Stimulated activated CD4-positive, alpha-beta T cell treated with anti-CD3 and anti-CD28 coated beads, Interleukin-2, amount 100 ng/mL, for 4 hours (primary cell): ENCODE measurements around the gene BICD2.
A peak's percentile ranks its signal among the peaks of the same experiment; 100 is the strongest.

Experiments used
- DNase-seq: peaks from one replicate; pipeline ENCODE4 v3.0.0-alpha.2; 2020; ENCODE audit warnings: low read depth

The BICD2 gene

DNA sequence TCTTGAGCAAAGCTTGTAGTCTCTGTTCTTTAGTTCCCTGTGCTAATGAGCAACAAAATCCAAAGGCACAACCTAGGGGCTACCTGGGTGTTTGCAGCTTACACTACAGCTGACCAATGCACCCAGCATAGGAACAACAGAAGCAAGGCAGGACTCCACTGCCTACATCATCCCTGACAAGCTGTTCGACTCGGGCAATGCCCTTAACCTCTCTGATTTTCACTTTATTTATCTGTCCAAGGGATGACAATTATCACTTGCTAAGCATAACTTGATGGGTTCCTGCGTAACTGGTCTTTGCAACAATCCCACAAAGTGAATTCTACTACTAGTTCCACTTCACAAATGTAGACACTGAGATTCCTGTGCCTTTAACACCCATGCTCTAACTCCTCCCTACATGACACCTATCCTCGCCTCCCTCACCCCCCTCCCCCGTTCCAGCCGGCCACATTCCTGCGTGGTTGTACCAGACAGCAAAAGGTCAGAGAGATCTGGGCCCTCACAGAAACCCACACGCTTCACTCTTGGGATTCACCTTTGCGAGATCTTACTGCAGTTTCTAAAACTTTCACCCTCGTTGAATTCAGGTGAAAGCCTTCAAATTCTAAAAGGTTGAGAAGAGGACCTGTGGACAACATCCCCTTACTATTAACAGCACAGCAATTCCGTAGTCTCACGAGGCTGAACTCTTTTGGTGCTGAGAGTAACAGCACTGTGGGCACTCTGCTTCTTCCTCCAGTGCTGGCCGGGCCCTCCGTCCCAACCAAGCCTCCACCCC lies 95.7 kb downstream of the BICD2 start:
- DNase-seq, result peak; percentile 26

DNA sequence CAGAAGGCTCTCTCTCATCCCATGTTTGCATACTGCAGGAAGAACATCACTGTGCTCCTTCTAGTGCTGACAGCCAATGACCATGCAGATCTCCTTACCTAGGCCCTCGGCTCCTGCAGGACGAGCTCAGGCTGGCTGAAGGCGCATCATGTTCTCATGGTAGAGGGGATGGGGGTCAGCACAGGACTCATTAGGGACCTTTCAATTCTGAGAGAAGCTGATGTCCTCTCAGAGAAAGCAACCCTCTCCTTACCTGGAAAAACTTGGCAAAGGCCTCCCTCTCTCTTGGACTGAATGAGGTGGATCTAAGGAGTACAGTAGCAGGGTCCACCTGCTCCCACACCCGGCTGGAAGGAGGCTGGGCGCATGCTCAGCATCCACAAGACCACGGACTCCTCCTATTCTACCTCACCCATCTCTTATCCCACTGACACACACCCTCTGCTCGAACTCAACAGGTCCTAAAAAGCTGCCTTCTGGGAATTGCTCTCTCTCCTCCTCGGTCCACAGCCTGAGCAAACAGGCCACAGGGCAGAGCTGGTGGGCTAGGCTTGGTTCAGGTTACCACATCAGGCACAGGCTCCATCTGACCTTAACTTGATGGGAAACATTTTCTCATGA lies 97.6 kb downstream of the BICD2 start:
- DNase-seq, result no peak

DNA sequence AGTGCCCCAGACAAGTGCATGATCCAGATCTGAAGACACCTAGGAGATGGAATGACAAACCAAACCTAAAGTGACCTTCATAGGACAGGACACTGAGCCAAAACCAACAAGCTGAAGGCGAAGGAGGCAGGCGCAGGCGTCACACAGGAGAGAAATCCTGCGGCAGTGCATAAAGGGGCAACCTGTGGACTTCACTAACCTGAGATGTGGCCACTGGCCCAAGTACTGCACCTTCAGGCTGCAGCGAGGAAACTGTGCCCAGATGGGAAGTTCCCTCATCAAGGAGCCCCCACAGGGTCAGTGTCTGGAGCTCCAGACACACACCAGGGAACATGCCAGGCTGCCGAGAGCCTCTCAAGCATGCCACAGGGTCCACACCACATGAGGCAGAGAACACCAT lies 98.4 kb downstream of the BICD2 start:
- DNase-seq, result no peak

DNA sequence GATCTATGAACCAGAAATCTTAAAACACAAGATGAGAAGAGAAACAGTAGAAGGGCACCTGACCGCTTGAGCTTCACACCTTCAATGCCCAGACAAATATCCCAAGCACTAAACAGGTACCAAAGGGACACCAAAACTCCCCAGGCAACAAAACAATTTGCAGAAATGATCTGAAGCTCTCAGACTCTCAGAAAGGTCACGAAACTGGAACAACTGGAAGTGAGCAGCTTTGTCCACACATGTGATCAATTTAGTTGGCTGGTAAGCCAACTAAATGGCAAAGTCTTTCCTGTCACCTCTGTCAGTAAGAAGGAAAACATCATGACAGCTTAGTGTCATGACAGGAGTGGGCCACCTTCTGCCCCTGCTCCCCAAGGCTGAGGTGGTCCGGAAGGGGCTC lies 98.8 kb downstream of the BICD2 start:
- no peak for DNase-seq

DNA sequence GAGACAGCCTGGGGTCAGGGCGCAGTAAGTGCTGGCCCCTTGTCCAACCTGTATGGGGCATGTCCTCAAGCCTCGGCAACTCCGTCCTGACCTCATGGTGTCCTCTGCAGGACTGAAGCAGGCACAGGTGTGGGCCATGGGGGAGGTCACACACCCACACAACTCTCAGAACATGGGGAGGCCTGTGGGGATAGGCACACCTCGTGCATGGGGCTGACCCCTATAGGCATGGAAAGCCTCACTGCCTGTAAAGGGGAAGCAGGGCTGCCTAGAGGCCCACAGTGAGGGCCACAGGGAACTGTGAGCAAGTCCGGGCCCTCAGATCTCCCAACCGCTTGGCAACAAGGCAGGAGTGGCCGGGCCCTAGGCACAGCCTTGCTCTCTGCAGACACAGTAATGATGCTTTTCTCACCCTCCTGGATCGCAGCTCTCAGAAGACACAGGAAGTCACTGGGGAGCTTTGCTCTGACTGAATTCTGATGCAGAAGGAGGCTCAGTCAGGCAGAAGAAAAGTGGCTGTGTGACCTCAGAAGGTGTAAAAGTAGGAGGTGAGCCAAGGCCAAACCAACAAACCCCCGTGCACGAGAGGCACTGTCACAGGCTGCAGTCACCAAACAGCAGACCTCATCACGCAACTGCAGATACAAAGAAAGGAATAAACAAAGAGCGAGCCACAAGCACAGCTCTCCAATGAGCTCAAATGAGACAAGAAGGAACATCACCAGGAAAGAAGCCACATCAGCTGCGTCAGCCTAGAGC lies 100.1 kb downstream of the BICD2 start:
- DNase-seq, result no peak

DNA sequence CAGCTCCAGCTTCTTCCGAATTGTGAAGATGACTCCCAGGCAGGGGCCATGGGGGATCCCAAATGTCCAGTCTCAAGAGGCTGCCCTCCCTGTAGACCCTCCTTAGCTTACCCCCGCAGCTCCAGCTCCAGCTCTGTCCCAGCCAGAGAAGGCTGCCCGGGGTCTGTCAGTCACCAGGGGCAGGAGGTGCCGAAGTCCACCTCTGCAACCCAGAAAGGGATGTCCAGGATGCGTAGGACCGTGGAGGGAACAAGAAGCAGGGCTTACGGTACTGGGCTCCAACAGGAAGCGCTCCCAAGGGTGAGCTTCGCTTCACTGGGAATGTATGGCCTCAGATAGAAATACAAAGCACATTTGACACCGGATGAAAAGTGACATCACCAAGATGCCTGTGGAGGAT lies 100.7 kb downstream of the BICD2 start:
- DNase-seq, result no peak

DNA sequence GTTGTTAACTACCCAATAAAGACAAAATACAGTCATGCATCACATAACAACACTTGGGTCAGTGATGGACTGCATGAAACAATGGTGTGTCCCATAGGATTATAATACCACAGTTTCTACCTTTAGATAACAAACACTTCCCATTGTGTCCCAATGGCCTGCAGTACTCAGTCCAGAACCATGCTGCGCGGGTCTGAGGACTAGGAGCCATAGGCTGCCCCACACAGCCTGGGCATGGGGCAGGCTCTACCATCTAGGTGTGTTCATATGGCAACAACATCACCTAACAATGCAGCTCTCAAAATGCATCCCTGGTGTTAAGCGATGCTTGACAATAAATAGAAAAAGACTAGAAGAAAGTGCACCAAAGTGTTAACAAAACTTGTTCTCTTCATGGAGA lies 101.5 kb downstream of the BICD2 start:
- no peak for DNase-seq

DNA sequence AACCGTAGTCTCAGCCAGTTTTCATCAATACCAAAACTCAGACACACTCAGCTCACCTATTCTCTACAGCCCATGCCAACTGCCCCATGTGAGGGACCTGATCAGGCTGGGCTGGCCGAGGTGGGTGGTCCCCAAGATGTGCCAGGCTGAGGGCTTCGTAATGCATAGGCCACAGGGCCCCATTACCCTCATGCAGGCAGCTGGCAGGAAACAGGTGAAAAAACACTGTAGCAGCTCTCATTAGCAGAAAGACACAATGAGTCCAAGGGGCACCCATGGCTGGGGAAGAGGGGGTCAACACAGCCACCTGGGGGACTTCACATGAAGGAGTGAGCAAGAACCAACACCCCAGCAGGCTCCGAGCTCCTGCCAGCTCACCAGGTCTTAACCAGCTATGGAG lies 102.9 kb downstream of the BICD2 start:
- DNase-seq, result no peak
